ENCODE measurements around the gene TRIO.

Gene TRIO

DNA sequence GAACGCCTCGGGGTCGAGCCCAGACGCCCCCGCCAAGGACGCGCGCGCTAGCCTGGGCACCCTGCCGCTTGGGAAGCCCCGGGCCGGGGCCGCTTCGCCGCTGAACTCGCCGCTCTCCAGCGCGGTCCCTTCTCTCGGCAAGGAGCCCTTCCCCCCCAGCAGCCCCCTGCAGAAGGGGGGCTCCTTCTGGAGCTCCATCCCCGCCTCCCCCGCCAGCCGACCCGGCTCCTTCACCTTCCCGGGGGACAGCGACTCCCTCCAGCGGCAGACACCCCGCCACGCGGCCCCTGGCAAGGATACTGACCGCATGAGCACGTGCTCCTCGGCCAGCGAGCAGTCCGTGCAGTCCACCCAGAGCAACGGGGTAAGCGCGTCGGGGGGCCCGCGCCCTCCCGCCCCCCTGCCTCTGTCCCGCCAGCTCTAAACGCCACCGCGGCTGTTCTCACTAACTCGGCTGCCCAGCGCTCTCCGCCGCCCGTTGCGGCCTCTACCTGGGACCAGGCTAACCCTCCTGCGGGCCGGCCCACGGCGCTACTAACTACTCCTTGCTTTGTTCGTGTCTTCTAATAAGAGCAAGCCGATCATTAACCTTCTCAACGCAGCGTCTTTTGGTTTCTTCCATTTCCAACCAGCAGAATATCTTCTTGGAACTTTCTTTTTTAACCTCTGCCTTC lies 344.9 kb downstream of the TRIO start:
- no peak for DNase-seq (ENCODE audit: extremely low spot score)
- ChIA-PET CTCF (no interaction called here), POLR2A (no interaction called here)
- TF ChIP-seq LEF1 (IDR thresholded peaks at IDR 0.05; ENCODE audit: borderline replicate concordance) (no peak), SUZ12 (IDR thresholded peaks at IDR 0.05) (no peak), TARDBP (IDR thresholded peaks at IDR 0.05) (no peak), BHLHE40 (IDR thresholded peaks at IDR 0.05; ENCODE audit: borderline replicate concordance) (no peak), FOXA1 (IDR thresholded peaks at IDR 0.05) (no peak), NFRKB (IDR thresholded peaks at IDR 0.05) (no peak), HDGF (IDR thresholded peaks at IDR 0.05; ENCODE audit: borderline replicate concordance) (no peak), SP1 (IDR thresholded peaks at IDR 0.05) (no peak), ZNF384 (IDR thresholded peaks at IDR 0.05) (no peak), PKNOX1 (IDR thresholded peaks at IDR 0.05) (no peak), ARNT (IDR thresholded peaks at IDR 0.05) (no peak), L3MBTL2 (conservative IDR thresholded peaks at IDR 0.05) (no peak)

GRCh38 chr5:14488709-14489108 lies 345.6 kb downstream of the TRIO start:
- TF ChIP-seq HDGF (IDR thresholded peaks at IDR 0.05; ENCODE audit: borderline replicate concordance): no peak
- no peak for TF ChIP-seq PKNOX1 (IDR thresholded peaks at IDR 0.05)
- TF ChIP-seq TARDBP (IDR thresholded peaks at IDR 0.05): no peak
- DNase-seq (ENCODE audit: extremely low spot score): no peak
- ChIA-PET POLR2A (no interaction called here), CTCF (no interaction called here)

DNA sequence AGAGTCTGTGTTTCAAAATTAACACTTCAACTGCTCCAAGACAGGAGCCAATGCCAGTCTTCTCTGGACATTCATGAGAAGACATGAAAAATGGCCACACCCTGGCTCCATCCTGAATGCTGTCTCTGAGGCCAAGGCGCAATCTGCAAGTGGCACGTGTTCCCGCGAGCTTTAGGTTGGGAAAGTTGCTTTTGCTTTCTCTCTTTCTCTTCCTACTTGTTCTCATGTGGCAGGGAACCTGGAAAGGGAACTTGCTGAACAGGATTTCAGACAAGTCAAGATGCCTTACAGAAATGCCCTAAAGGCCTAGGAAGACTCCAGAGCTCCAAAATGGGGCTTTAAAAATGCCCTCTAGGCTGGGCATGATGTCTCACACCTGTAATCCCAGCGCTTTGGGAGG lies 346.5 kb downstream of the TRIO start:
- DNase-seq (ENCODE audit: extremely low spot score): no peak
- ChIA-PET CTCF (interaction anchor here (0.6 kb wide), 1 partner anchor 1065 kb away, joined by 3 read pairs; no protein-coding TSS in a partner anchor), POLR2A (no interaction called here)
- TF ChIP-seq PKNOX1 (IDR thresholded peaks at IDR 0.05) (no peak), FOXK2 (IDR thresholded peaks at IDR 0.05) (no peak), HDGF (IDR thresholded peaks at IDR 0.05; ENCODE audit: borderline replicate concordance) (no peak)

- ChIA-PET CTCF (no interaction called here), POLR2A (no interaction called here)
- DNase-seq (ENCODE audit: extremely low spot score): no peak
- TF ChIP-seq ARNT (IDR thresholded peaks at IDR 0.05) (no peak), HDGF (IDR thresholded peaks at IDR 0.05; ENCODE audit: borderline replicate concordance) (no peak), SP1 (IDR thresholded peaks at IDR 0.05) (no peak), TARDBP (IDR thresholded peaks at IDR 0.05) (no peak), BHLHE40 (IDR thresholded peaks at IDR 0.05; ENCODE audit: borderline replicate concordance) (no peak)
Measured at GRCh38 chr5:14490309-14490711, 347.2 kb downstream of the TRIO start.

GRCh38 chr5:14491015-14491915 lies 348.1 kb downstream of the TRIO start:
- POLR2A ChIA-PET: no interaction called here
- no peak for DNase-seq (ENCODE audit: extremely low spot score)
- no peak for TF ChIP-seq CTBP1 (IDR thresholded peaks at IDR 0.05; ENCODE audit: borderline replicate concordance)
- TF ChIP-seq LEF1 (IDR thresholded peaks at IDR 0.05; ENCODE audit: borderline replicate concordance): no peak
- TF ChIP-seq FOXM1 (IDR thresholded peaks at IDR 0.05; ENCODE audit: borderline replicate concordance): no peak
- no peak for TF ChIP-seq ELF4 (IDR thresholded peaks at IDR 0.05)
- TF ChIP-seq SUZ12 (IDR thresholded peaks at IDR 0.05): no peak
- TF ChIP-seq TARDBP (IDR thresholded peaks at IDR 0.05): no peak
- no peak for TF ChIP-seq ZNF384 (IDR thresholded peaks at IDR 0.05)
- no peak for TF ChIP-seq L3MBTL2 (conservative IDR thresholded peaks at IDR 0.05)
- no peak for TF ChIP-seq BHLHE40 (IDR thresholded peaks at IDR 0.05; ENCODE audit: borderline replicate concordance)
- TF ChIP-seq HDGF (IDR thresholded peaks at IDR 0.05; ENCODE audit: borderline replicate concordance): no peak
- CTCF ChIA-PET: no interaction called here

DNA sequence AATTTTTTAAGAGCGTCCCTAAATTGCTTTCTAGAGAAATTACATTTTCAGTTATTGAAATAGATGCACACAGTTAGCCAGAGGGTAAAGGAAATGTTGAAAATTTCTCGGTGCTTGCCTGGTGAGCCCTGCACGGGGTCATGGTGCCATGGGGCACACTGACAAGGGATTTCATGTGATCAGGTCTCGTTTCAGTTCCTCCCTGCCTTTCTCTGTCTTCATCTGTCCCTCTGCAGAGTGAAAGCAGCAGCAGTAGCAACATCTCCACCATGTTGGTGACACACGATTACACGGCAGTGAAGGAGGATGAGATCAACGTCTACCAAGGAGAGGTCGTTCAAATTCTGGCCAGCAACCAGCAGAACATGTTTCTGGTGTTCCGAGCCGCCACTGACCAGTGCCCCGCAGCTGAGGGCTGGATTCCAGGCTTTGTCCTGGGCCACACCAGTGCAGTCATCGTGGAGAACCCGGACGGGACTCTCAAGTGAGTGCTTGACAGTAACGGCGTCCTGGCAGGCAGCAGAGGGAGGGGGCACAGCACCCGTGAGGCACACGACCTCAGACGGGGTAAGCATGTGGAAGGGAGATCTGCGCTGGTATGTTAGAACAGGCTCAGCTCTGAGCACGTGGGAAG lies 349.3 kb downstream of the TRIO start:
- no peak for TF ChIP-seq NFRKB (IDR thresholded peaks at IDR 0.05)
- no peak for TF ChIP-seq PKNOX1 (IDR thresholded peaks at IDR 0.05)
- no peak for TF ChIP-seq FOXK2 (IDR thresholded peaks at IDR 0.05)
- TF ChIP-seq LEF1 (IDR thresholded peaks at IDR 0.05; ENCODE audit: borderline replicate concordance): no peak
- no peak for TF ChIP-seq SP1 (IDR thresholded peaks at IDR 0.05)
- TF ChIP-seq ZNF384 (IDR thresholded peaks at IDR 0.05): no peak
- no peak for TF ChIP-seq FOXA1 (IDR thresholded peaks at IDR 0.05)
- no peak for TF ChIP-seq BHLHE40 (IDR thresholded peaks at IDR 0.05; ENCODE audit: borderline replicate concordance)
- TF ChIP-seq ELF4 (IDR thresholded peaks at IDR 0.05): no peak
- TF ChIP-seq CTBP1 (IDR thresholded peaks at IDR 0.05; ENCODE audit: borderline replicate concordance): no peak
- TF ChIP-seq SUZ12 (IDR thresholded peaks at IDR 0.05): no peak
- no peak for TF ChIP-seq ARNT (IDR thresholded peaks at IDR 0.05)
- no peak for TF ChIP-seq TARDBP (IDR thresholded peaks at IDR 0.05)
- TF ChIP-seq FOXM1 (IDR thresholded peaks at IDR 0.05; ENCODE audit: borderline replicate concordance): no peak
- TF ChIP-seq L3MBTL2 (conservative IDR thresholded peaks at IDR 0.05): no peak
- TF ChIP-seq HDGF (IDR thresholded peaks at IDR 0.05; ENCODE audit: borderline replicate concordance): no peak
- DNase-seq (ENCODE audit: extremely low spot score): no peak
- ChIA-PET POLR2A (no interaction called here), CTCF (no interaction called here)
